Measurements from ENCODE around the gene EPB41L4A.
"Not testable (repeated sequence)": the region's sequence is repeated elsewhere in the genome, so short reads cannot be mapped to it uniquely, and the experiment has no call there.

Gene EPB41L4A

GRCh38 chr5:112419164-112419985 lies at the start of gene EPB41L4A:
EPB41L4A (minus strand) TSS chr5:112419277; CDS start chr5:112419039, 238 bp downstream.
- TF ChIP-seq ZFX (IDR thresholded peaks at IDR 0.05), result no peak
- TF ChIP-seq CTCF (conservative IDR thresholded peaks at IDR 0.05), result no peak
- H3K27ac ChIP-seq, result no peak within 1 kb of the TSS

- TF ChIP-seq CTCF (conservative IDR thresholded peaks at IDR 0.05), result no peak
- no peak for TF ChIP-seq ZFX (IDR thresholded peaks at IDR 0.05)
- no peak overlapping the region for H3K27ac ChIP-seq
These were observed 48.4 kb upstream of the EPB41L4A start for GRCh38 chr5:112467485-112467884.

- not testable (repeated sequence) for H3K27ac ChIP-seq
These were observed 47.2 kb upstream of the EPB41L4A start for GRCh38 chr5:112466261-112466660.

- H3K27ac ChIP-seq, result not testable (repeated sequence)
These were observed 28.2 kb upstream of the EPB41L4A start for GRCh38 chr5:112447187-112447760.

GRCh38 chr5:112445626-112446350 lies 26.7 kb upstream of the EPB41L4A start:
- H3K27ac ChIP-seq, result no peak overlapping the region
- TF ChIP-seq CTCF (conservative IDR thresholded peaks at IDR 0.05) (no peak), ZFX (IDR thresholded peaks at IDR 0.05) (no peak)

GRCh38 chr5:112443932-112444331 lies 24.9 kb upstream of the EPB41L4A start:
- H3K27ac ChIP-seq, result not testable (repeated sequence)

- TF ChIP-seq CTCF (conservative IDR thresholded peaks at IDR 0.05), result no peak
- TF ChIP-seq ZFX (IDR thresholded peaks at IDR 0.05), result no peak
- no peak overlapping the region for H3K27ac ChIP-seq
These were observed 21.0 kb upstream of the EPB41L4A start for GRCh38 chr5:112440031-112440430.

- H3K27ac ChIP-seq, result no peak overlapping the region
- no peak for TF ChIP-seq ZFX (IDR thresholded peaks at IDR 0.05)
These were observed 17.1 kb upstream of the EPB41L4A start for GRCh38 chr5:112436144-112436543.

GRCh38 chr5:112434641-112435040 lies 15.6 kb upstream of the EPB41L4A start:
- TF ChIP-seq CTCF (conservative IDR thresholded peaks at IDR 0.05), result no peak
- TF ChIP-seq ZFX (IDR thresholded peaks at IDR 0.05), result no peak
- H3K27ac ChIP-seq, result no peak overlapping the region

GRCh38 chr5:112426202-112426601 lies 7.1 kb upstream of the EPB41L4A start:
- not testable (repeated sequence) for H3K27ac ChIP-seq

Data from C4-2B (cell line).